AG04450 (cell line): ENCODE results near the gene FBXL4. TPM values are rescaled to one million over a fixed set of nuclear protein-coding genes. Genes with fewer than 3 reads are reported as not detected.

ENCODE experiments used
- CTCF ChIA-PET: fragments of 300-600, 350-600 bp; formaldehyde crosslinking; extraction: SDS; loops from one replicate; lab custom pipeline; 2022; ENCODE audit warnings: antibody characterized with exemption, inconsistent platforms; lab: Charles Lee
- POLR2A ChIA-PET: fragments of 350-600 bp; formaldehyde crosslinking; extraction: SDS; loops from one replicate; lab custom pipeline; 2021; ENCODE audit warnings: antibody characterized with exemption, inconsistent platforms; lab: Yijun Ruan, JAX
- DNase-seq: peaks from one replicate; pipeline ENCODE4 v3.0.0-alpha.2; 2011; ENCODE audit warnings: low read depth, low spot score
- H3K27ac ChIP-seq: one replicate; pipeline ENCODE4 v1.5.1; 2012; ENCODE audit warnings: low read depth, low read length, control low read depth
- H3K27me3 ChIP-seq: one replicate; pipeline ENCODE4 v1.6.0; 2012; ENCODE audit warnings: low read length; ENCODE audit not compliant: control insufficient read depth, insufficient read depth
- H3K4me3 ChIP-seq: 2 replicates; pipeline ENCODE4 v1.5.1; 2011; ENCODE audit warnings: mild to moderate bottlenecking, low read depth, low read length, control low read depth
- H3K9me3 ChIP-seq: 2 replicates; pipeline ENCODE4 v1.5.1; 2012; ENCODE audit warnings: low read length; ENCODE audit not compliant: control insufficient read depth, insufficient read depth
- polyA plus RNA-seq: library from polyadenylated mRNA; depleted of rRNA; stranded (reverse); fragments of >200 nt; gene quantifications from 2 replicates; pipeline ENCODE4 v1.2.3, GENCODE V29; 2011
- TF ChIP-seq, protein P1 (sequence below): IDR thresholded peaks from 2 replicates; pipeline ENCODE4 v1.5.1; 2011; ENCODE audit warnings: low read depth, low read length, control low read depth, inconsistent platforms

Gene FBXL4
- polyA plus RNA-seq, 1 experiment: 20.1 TPM

GRCh38 chr6:98975421-98975820, 27.7 kb upstream of the FBXL4 start:
- Histone ChIP-seq H3K4me3 (no peak overlapping the region), H3K27ac (no peak overlapping the region), H3K27me3 (no peaks in the 10 kb centered on the region), H3K9me3 (no peaks in the 10 kb centered on the region)
- ChIA-PET CTCF (interaction anchor here (1.2 kb wide), 1 partner anchor 9 kb away, joined by 3 read pairs; no protein-coding TSS in a partner anchor), POLR2A (no interaction called here)
- DNase-seq: no peak
- TF ChIP-seq, protein P1, sequence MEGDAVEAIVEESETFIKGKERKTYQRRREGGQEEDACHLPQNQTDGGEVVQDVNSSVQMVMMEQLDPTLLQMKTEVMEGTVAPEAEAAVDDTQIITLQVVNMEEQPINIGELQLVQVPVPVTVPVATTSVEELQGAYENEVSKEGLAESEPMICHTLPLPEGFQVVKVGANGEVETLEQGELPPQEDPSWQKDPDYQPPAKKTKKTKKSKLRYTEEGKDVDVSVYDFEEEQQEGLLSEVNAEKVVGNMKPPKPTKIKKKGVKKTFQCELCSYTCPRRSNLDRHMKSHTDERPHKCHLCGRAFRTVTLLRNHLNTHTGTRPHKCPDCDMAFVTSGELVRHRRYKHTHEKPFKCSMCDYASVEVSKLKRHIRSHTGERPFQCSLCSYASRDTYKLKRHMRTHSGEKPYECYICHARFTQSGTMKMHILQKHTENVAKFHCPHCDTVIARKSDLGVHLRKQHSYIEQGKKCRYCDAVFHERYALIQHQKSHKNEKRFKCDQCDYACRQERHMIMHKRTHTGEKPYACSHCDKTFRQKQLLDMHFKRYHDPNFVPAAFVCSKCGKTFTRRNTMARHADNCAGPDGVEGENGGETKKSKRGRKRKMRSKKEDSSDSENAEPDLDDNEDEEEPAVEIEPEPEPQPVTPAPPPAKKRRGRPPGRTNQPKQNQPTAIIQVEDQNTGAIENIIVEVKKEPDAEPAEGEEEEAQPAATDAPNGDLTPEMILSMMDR: no peak

DNA sequence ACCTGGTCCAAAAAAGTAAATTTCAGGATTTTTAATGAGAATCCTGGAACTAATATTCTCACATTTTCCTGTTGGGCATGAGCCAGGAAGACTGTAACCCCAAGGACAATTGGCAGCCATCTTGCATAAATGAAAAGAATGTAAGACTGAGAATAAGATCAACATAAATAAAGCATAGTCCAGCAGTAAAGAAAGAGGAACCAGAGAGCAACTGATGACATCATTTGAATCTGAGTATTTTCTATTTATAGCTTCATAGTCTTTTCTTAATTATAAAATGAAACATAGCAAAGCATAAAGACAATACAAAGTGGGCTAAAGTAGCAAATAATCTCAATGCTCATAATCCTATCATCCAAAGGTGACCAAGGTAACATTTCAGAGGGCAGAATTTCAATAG, 26.6 kb upstream of the FBXL4 start:
- no peaks in the 10 kb centered on the region for H3K27me3 ChIP-seq
- TF ChIP-seq, protein P1: no peak
- ChIA-PET POLR2A (no interaction called here), CTCF (no interaction called here)
- no peaks in the 10 kb centered on the region for H3K9me3 ChIP-seq
- no peak overlapping the region for H3K4me3 ChIP-seq
- DNase-seq: no peak
- H3K27ac ChIP-seq: no peak overlapping the region

DNA sequence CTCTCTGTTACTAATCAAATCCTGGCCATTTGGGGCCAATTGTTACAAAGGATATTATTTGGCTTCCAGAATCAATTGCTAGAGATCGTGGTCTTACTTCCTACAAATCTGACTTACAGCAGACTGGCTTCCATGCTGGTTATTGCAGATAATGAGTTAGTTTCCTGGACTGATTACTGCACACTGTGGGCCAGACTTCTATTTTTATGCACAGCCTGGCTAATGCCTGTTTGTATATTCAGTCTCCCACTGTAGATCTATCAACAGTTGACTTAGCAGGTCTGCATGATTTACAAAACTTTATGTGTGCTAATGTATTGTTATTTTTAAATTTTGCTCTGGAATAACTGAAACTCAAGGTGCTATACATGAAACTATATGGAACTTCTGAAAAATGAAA, 25.8 kb upstream of the FBXL4 start:
- ChIA-PET POLR2A (no interaction called here), CTCF (no interaction called here)
- TF ChIP-seq, protein P1: no peak
- no peak overlapping the region for H3K4me3 ChIP-seq
- H3K27ac ChIP-seq: no peak overlapping the region
- no peaks in the 10 kb centered on the region for H3K9me3 ChIP-seq
- DNase-seq: no peak
- no peaks in the 10 kb centered on the region for H3K27me3 ChIP-seq

- Histone ChIP-seq H3K27me3 (no peaks in the 10 kb centered on the region), H3K4me3 (no peak overlapping the region), H3K27ac (no peak overlapping the region), H3K9me3 (no peaks in the 10 kb centered on the region)
- TF ChIP-seq, protein P1: no peak
- DNase-seq: no peak
- ChIA-PET CTCF (no interaction called here), POLR2A (interaction anchor here (0.6 kb wide), 1 partner anchor 13 kb away, joined by 4 read pairs; no protein-coding TSS in a partner anchor)
Measured at GRCh38 chr6:98971303-98971702, 23.6 kb upstream of the FBXL4 start.

DNA sequence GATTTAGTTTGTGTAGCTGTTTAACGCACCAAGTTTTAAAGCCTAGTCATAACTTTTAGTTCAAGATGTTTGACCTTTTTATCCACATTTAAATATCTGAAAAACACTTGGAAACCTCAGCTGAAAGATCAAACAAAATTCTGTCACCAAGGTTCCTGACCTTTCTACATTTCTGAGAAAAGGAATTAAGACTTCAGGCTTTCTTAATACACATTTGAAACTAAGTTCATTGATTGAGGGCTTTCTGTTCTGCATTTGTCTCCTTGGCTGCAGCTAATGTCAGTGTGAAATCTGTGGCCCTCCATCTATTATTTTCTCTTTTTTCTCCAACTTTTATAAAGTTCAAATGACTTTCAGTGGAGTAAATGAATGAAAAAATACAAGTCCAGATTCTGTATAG, 22.7 kb upstream of the FBXL4 start:
- no peak for DNase-seq
- Histone ChIP-seq H3K4me3 (no peak overlapping the region), H3K27ac (no peak overlapping the region), H3K9me3 (no peaks in the 10 kb centered on the region), H3K27me3 (no peaks in the 10 kb centered on the region)
- POLR2A ChIA-PET: no interaction called here
- CTCF ChIA-PET: no interaction called here
- TF ChIP-seq, protein P1: no peak
